ENCODE data around the gene ADGRB3.
"Not testable (repeated sequence)": the region's sequence is repeated elsewhere in the genome, so short reads cannot be mapped to it uniquely, and the experiment has no call there.

Gene ADGRB3

DNA sequence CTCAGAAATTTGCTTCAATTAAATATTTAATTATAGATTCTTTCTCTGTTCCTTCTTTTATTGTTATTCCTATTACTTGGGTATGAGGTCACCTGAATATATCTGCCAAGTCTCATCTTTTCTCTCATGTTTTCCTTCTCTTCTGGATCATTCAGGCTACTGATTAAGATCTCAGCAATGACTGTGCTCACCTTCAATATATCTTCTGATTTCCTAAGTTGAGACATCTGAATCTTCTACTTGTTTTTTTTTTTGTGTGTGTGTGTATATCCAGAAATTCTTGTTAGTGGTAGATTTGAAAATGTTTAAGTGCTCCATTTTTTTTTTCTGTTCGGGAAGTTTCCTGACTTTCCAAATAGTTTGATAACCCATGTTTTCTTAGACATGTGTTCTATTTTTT is 108.0 kb downstream of the ADGRB3 start:
- DNase-seq = no peak

DNA sequence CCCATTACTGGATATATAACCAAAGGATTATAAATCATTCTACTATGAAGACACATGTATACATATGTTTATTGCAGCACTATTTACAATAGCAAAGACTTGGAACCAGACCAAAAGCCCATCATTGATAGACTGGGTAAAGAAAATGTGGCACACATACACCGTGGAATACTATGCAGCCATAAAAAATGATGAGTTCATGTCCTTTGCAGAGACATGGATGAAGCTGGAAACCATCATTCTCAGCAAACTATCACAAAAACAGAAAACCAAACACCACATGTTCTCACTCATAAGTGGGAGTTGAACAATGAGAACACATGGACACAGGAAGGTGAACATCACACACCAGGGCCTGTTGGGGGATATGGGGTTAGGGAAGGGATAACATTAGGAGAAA is 109.3 kb downstream of the ADGRB3 start:
- not testable (repeated sequence) for DNase-seq

- no peak for DNase-seq
These were observed 111.3 kb downstream of the ADGRB3 start for GRCh38 chr6:68746376-68746775.

- no peak for DNase-seq
These were observed 112.2 kb downstream of the ADGRB3 start for GRCh38 chr6:68747110-68747790.

DNA sequence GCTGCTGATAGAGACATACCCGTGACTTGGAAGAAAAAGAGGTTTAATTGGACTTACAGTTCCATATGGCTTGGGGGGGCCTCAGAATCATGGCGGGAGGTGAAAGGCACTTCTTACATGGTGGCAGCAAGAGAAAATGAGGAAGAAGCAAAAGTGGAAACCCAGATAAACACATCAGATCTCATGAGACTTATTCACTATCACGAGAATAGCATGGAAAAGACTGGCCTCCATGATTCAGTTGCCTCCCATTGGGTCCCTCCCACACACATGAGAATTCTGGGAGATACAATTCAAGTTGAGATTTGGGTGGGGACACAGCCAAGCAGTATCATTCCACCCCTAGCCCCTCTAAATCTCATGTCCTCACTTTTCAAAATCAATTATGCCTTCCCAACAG is 112.8 kb downstream of the ADGRB3 start:
- DNase-seq = not testable (repeated sequence)

- DNase-seq = peak; percentile 34
These were observed 119.7 kb downstream of the ADGRB3 start for GRCh38 chr6:68754681-68755213.

DNA sequence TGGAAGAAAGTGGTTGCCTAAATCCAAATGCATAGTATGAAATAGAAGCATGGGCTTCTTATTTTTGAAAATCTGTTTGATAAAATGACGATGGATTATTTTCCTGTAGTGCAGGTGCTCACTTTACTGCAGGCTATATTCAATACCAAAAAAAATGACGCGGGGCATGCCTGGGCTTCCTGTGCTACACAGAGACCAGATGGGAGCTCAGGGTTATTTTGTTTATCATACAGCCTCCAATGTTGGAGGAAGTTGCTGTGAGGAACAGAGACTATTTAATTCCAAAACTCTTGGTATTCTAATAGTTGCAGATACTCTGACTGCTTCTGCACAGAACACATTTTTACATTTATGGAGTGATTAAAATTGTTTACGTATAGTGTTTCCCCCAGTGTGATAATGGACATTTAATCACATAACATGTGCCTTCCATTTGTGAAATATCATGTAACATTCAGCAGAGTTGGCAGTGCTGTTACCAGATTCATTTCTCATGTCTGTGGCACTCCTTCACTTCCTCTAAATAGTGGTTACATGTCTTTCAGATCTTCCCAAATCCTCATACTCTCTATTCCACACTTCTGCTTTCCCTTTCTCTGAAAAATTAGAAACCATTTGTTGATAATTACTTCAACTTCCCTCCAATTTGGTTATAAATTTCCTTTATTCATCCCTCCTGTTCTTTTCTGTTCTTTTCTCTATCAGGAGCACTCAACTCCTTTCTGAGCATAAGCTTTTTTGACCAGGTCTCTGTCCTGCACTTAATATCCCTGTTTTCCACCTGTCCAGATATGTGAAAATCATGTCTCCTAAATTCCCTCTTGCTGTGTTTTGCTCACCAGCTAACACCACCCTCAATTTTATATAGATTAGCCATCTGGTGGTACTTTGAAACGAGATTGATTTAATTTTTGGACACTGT is 121.6 kb downstream of the ADGRB3 start:
- DNase-seq = peak; percentile 90

- no peak for DNase-seq
These were observed 122.7 kb downstream of the ADGRB3 start for GRCh38 chr6:68757821-68758220.

DNA sequence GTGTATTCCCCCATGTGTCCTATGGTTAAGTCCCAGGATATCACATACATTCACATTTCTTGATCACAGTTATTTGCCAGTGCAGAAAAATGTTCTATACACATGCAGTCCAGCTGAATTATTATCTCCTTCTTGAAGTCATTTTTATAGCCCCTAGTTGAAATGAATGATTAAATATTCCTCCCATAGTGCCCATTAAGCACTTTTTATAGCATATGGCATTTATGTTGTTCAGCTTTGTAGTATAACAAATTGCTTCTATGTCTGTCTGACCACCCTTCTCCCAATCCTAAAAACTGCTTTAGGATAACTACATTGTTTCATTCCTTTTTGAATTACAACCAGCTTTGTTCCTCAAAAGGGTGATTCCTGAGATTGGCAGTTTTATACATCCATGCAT is 123.5 kb downstream of the ADGRB3 start:
- no peak for DNase-seq

GRCh38 chr6:68760485-68760884 is 125.4 kb downstream of the ADGRB3 start:
- no peak for DNase-seq

DNA sequence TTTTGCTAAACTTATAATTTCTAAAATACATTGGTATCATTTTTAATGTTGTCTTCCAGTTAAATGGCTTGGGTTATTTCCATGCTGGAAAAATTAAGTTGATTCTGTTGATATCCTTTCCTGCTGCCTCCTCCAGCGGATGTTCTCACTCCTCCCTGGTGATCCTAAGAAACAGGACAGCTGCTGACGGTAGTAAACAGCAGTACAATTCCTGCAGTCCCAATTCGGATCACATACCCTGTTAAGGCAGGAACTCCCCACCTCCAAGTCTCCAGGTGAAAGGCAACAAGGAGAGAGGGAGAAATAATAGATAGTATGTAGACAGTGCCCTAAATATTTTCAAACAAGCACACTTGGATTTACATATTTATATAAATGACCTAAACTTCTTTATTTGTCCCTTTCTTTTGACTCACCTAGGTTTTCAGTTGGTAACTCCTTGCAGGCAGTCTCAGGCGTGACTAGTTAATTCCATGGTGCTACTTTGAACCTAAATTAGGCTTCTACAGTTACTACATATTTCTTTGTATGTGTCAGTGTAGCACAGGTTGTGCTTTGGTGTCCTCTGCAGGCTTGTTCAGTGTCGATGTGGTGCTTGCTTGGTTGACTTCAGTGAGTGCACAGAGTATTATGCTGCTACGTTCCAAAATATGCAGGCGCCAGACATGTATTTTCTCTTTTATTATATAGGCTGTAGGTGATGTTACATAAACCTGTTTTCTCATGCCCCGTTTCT is 126.0 kb downstream of the ADGRB3 start:
- peak; percentile 12 for DNase-seq

DNA sequence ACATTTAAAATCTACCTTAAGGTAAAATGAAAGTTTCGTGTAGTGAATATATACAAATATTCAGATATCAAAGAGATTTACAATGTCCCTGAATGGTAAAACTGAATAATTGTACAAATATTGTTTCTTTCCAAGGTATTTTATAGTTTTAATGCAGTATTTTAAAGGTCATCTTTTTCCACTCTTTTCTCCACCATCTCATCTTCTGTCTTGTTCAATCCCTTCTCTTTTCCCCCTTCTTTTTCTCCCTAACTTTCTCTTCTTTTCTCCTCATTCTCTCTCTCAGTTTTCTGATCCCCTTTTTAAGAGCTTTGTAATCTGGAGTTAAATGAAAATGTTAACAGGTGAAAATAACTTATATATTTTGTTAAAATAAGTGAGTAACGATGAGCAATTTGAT is 126.9 kb downstream of the ADGRB3 start:
- DNase-seq = no peak

GRCh38 chr6:68771426-68771825 is 136.3 kb downstream of the ADGRB3 start:
- DNase-seq = no peak

- no peak for DNase-seq
These were observed 139.8 kb downstream of the ADGRB3 start for GRCh38 chr6:68774843-68775242.

- DNase-seq = no peak
These were observed 141.3 kb downstream of the ADGRB3 start for GRCh38 chr6:68776354-68776753.

DNA sequence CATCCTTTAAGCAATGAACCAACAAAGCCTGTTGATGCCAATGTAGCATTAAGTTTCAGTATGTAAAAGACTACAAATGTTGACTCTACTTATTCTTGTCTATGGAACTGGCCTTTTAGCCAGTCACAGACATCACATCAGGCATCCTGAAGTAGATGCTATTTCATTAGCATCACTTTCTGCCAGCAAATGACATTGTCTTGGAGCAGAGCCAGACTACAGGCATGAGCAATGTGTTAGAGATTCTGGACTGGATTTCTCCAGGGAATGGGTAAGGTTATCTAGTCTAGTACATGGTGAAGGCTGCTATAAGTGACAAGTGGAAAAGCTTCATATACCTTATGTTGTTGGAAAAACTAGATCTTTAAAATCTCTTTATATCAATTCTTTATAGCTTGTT is 142.9 kb downstream of the ADGRB3 start:
- DNase-seq = no peak

DNA sequence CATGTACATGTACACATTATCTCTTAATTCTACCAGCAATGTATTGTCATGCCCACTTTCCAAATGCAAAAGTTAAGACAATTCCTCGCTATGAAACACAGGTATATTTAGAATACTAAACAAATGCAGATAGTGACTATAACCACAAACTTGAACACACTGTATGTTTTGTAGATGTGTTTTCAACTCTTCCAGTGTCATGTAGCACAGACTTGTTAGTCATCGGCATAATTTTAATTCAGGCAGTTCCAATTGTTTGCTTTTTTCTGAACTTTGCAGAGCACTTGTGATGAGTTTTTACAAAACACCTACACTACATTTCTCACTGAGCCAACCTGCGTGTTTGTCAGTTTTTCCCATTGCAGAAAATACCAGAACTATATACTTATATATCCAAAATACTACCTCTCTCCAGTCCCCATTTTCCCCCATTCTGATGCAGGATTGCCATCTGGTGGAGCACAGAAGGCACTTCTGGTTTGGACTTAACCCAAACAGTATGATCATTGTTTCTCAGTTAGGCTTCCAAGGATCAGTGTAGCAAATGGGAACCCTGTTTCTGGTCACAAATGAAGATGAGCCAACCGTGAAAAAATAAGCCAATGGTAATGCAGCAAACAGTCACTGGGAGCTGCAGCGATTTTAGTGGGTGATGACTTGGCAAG is 143.4 kb downstream of the ADGRB3 start:
- DNase-seq = peak; percentile 49

DNA sequence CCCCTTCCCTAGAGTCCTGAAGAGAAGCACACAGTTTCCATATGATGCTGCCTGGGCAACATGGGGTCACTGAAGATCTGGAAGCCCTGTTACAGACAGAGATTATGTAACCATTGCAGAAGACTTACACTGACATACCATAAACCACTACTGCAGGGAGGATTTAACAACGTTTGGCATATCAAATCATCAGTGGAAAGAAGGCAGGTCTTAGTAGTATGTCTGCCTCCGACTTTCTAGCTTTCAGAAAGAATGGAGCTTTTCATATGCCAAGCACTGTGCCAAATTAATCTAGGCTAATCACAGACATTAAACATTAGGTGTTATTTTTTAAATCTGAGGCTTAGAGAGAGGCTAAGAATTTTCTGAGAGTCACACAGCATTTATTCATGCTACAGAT is 144.3 kb downstream of the ADGRB3 start:
- no peak for DNase-seq

- not testable (repeated sequence) for DNase-seq
These were observed 155.0 kb downstream of the ADGRB3 start for GRCh38 chr6:68790128-68790527.

GRCh38 chr6:68814976-68815375 is 179.9 kb downstream of the ADGRB3 start:
- DNase-seq = not testable (repeated sequence)

DNA sequence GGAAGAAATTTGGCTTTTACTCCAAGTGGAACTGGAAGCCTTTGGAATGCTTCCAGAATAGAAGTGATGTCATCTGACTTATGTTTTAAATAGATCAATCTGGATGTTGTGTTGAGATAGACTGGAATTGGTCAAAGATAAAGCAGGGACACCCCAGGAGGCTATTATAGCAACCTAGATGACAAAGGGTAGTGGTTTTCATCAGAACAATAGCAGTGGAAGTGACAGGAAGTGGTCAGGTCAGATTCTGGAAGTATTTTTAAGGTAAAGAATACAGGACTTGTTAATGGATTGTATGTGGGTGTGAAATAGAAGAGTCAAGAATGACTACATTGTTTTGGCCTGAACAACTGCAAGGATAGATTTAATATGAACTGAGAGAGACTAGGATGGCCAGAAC is 191.4 kb downstream of the ADGRB3 start:
- no peak for DNase-seq

- DNase-seq = no peak
These were observed 199.5 kb downstream of the ADGRB3 start for GRCh38 chr6:68834551-68834950.

DNA sequence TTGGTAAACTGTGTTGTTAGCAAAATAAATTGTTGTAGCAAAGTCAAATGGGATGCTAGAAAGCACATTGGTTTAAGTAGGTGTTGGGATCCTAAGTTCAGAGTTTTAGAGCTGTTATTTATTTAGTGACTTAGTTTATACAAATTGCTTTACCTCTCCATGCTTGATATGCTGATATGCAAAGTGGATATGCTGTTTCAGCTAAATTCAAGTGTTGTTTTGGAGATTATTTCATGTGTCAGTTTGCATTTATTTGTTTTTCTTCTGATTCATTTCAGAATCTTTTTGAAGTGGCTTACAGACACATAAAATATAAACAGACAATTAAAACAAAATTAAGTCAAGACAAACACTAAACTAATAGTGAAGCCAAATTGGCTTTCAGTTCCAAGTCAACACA is 203.5 kb downstream of the ADGRB3 start:
- DNase-seq = no peak
